GM23338 (cell line): Measurements from ENCODE around the gene XPNPEP2. TPM values are rescaled to one million over a fixed set of nuclear protein-coding genes. Genes with fewer than 3 reads are reported as not detected.

Source experiments
- ATAC-seq: fragments of 200-7000 bp; cut with Tn5 transposase; 3 replicates; pipeline ENCODE4 v1.9.1; 2020
- DNase-seq: peaks from one replicate; pipeline ENCODE4 v3.0.0-alpha.2; 2015; ENCODE audit warnings: low spot score
- H2AFZ ChIP-seq: fragments of 200-600 bp; sonication (generic); 2 replicates; pipeline ENCODE4 v1.8.0; 2016; ENCODE audit warnings: antibody characterized with exemption, mild to moderate bottlenecking, moderate library complexity
- H3F3A ChIP-seq: fragments of 200-600 bp; sonication (generic); replicated peaks from 2 replicates; pipeline ENCODE4 v1.8.0; 2017; ENCODE audit warnings: antibody characterized with exemption, mixed run types, low read depth
- H3K27ac ChIP-seq: fragments of 200-600 bp; sonication (generic); 2 replicates; pipeline ENCODE4 v1.6.1; 2016; ENCODE audit warnings: low read depth
- H3K27me3 ChIP-seq: fragments of 200-600 bp; sonication (generic); 2 replicates; pipeline ENCODE4 v1.8.0; 2016; ENCODE audit warnings: mild to moderate bottlenecking, mixed run types, moderate library complexity; ENCODE audit not compliant: insufficient read depth
- H3K36me3 ChIP-seq: fragments of 200-600 bp; sonication (generic); 2 replicates; pipeline ENCODE4 v1.8.0; 2016; ENCODE audit warnings: mild to moderate bottlenecking; ENCODE audit not compliant: insufficient read depth
- H3K4me1 ChIP-seq: fragments of 200-600 bp; sonication (generic); 2 replicates; pipeline ENCODE4 v1.8.0; 2016; ENCODE audit warnings: mild to moderate bottlenecking, moderate library complexity; ENCODE audit not compliant: insufficient read depth
- H3K4me2 ChIP-seq: fragments of 200-600 bp; sonication (generic); 2 replicates; pipeline ENCODE4 v1.7.1; 2017; ENCODE audit warnings: mixed run types
- H3K4me3 ChIP-seq: fragments of 200-600 bp; sonication (generic); 2 replicates; pipeline ENCODE4 v1.6.1; 2016; ENCODE audit warnings: mixed run types
- H3K79me2 ChIP-seq: fragments of 200-600 bp; sonication (generic); replicated peaks from 2 replicates; pipeline ENCODE4 v1.8.0; 2017; ENCODE audit warnings: mild to moderate bottlenecking; ENCODE audit not compliant: insufficient read depth
- H3K9me2 ChIP-seq: fragments of 200-600 bp; sonication (generic); 2 replicates; pipeline ENCODE4 v1.8.0; 2017; ENCODE audit not compliant: insufficient read depth
- H4K20me1 ChIP-seq: fragments of 200-600 bp; sonication (generic); replicated peaks from 2 replicates; pipeline ENCODE4 v1.8.0; 2017; ENCODE audit warnings: mild to moderate bottlenecking; ENCODE audit not compliant: insufficient read depth
- H3K27ac Mint-ChIP-seq: 2 replicates; pipeline ENCODE4 v1.8.0; 2020; ENCODE audit warnings: inconsistent platforms, mild to moderate bottlenecking, moderate library complexity, mixed read lengths
- H3K27me3 Mint-ChIP-seq: 3 replicates; pipeline ENCODE4 v1.8.0; 2022; ENCODE audit warnings: low read depth, mild to moderate bottlenecking, moderate library complexity, mixed read lengths, inconsistent platforms; ENCODE audit not compliant: insufficient read depth, poor library complexity
- H3K36me3 Mint-ChIP-seq: 3 replicates; pipeline ENCODE4 v1.8.0; 2021; ENCODE audit warnings: low read depth, mild to moderate bottlenecking, inconsistent platforms, moderate library complexity, mixed read lengths
- H3K4me1 Mint-ChIP-seq: 3 replicates; pipeline ENCODE4 v1.8.0; 2020; ENCODE audit warnings: mild to moderate bottlenecking, inconsistent platforms, mixed read lengths
- H3K4me3 Mint-ChIP-seq: 3 replicates; pipeline ENCODE4 v1.8.0; 2021; ENCODE audit warnings: moderate library complexity, mild to moderate bottlenecking, inconsistent platforms, mixed read lengths
- H3K9me3 Mint-ChIP-seq: 3 replicates; pipeline ENCODE4 v1.8.0; 2020; ENCODE audit warnings: moderate library complexity, mild to moderate bottlenecking, inconsistent platforms, mixed read lengths
- CREB1 ChIP-seq: fragments of 250-450 bp; sonication (Bioruptor Pico); IDR thresholded peaks from 2 replicates; pipeline ENCODE4 v1.5.0; 2020; ENCODE audit warnings: low read depth, mild to moderate bottlenecking, moderate library complexity
- ETS1 ChIP-seq: IDR thresholded peaks from 2 replicates; pipeline ENCODE4 v1.6.1; 2016; ENCODE audit warnings: antibody characterized with exemption
- EZH2 ChIP-seq: fragments of 200-600 bp; sonication (generic); IDR thresholded peaks from one replicate; pipeline ENCODE4 v1.8.0; 2017; ENCODE audit warnings: antibody characterized with exemption, mild to moderate bottlenecking, low read depth; ENCODE audit not compliant: unreplicated experiment
- EZH2phosphoT487 ChIP-seq: fragments of 200-600 bp; sonication (generic); IDR thresholded peaks from one replicate; pipeline ENCODE4 v1.8.1; 2018; ENCODE audit warnings: antibody characterized with exemption; ENCODE audit not compliant: unreplicated experiment
- JUNB ChIP-seq: IDR thresholded peaks from one replicate; pipeline ENCODE4 v1.6.1; 2016; ENCODE audit warnings: antibody characterized with exemption; ENCODE audit not compliant: unreplicated experiment
- POLR2AphosphoS5 ChIP-seq: IDR thresholded peaks from 2 replicates; pipeline ENCODE4 v1.6.1; 2016; ENCODE audit warnings: antibody characterized with exemption, low read depth
- REST ChIP-seq: IDR thresholded peaks from one replicate; pipeline ENCODE4 v1.6.1; 2018; ENCODE audit warnings: antibody characterized with exemption; ENCODE audit not compliant: unreplicated experiment
- STAT1 ChIP-seq: IDR thresholded peaks from one replicate; pipeline ENCODE4 v1.6.1; 2016; ENCODE audit warnings: antibody characterized with exemption; ENCODE audit not compliant: unreplicated experiment
- ZNF114 ChIP-seq: fragments of 250-450 bp; sonication (Bioruptor Pico); IDR thresholded peaks from 2 replicates; pipeline ENCODE4 v1.5.0; 2020; ENCODE audit warnings: mild to moderate bottlenecking, moderate library complexity
- ZNF331 ChIP-seq: fragments of 250-450 bp; sonication (Bioruptor Pico); IDR thresholded peaks from 2 replicates; pipeline ENCODE4 v1.5.0; 2020; ENCODE audit warnings: low read depth, mild to moderate bottlenecking, moderate library complexity
- polyA plus RNA-seq: library from polyadenylated mRNA; unstranded; fragments of >200 nt; fragmentation: Nextera tagmentation; extraction: Ambion mirVana; gene quantifications from 2 replicates; pipeline ENCODE4 v1.2.1, GENCODE V29; 2016
- total RNA-seq: library from RNA; depleted of rRNA; stranded (reverse); fragments of >200 nt; shearing (Covaris generic); gene quantifications from 2 replicates; pipeline ENCODE4 v1.2.3, GENCODE V29; 2014
- TF ChIP-seq, protein P1 (sequence below), 2 experiments: fragments of 200-600 bp in 1 of 2; sonication (generic) in 1 of 2; conservative IDR thresholded peaks; 2 replicates each; pipeline versions ENCODE4 v1.5.1 to v1.6.1; 2016 to 2017; ENCODE audit warnings: antibody characterized with exemption in 2 of 2, low read depth in 2 of 2, mild to moderate bottlenecking in 2 of 2, moderate library complexity in 1 of 2

The XPNPEP2 gene
- total and polyA plus RNA-seq, 2 experiments from 2014 or later: not detected

DNA sequence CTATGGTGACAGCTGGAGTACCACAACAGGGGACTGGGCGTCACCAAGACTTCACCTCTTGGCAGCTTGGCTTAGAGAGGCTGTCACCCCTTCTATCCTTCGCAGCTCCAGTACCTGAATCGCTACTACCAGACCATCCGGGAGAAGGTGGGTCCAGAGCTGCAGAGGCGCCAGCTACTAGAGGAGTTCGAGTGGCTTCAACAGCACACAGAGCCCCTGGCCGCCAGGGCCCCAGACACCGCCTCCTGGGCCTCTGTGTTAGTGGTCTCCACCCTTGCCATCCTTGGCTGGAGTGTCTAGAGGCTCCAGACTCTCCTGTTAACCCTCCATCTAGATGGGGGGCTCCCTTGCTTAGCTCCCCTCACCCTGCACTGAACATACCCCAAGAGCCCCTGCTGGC is 29.4 kb downstream of the XPNPEP2 start:
- Mint-ChIP-seq H3K27me3 (no peaks in the 10 kb centered on the region), H3K27ac (no peak overlapping the region), H3K9me3 (no peaks in the 10 kb centered on the region), H3K36me3 (no peaks in the 10 kb centered on the region), H3K4me3 (no peak overlapping the region), H3K4me1 (no peaks in the 10 kb centered on the region; the same call in 2 of the 3 replicates)
- ATAC-seq (no peak), DNase-seq (no peak)
- Histone ChIP-seq H3K27me3 (no peaks in the 10 kb centered on the region), H3K27ac (no peak overlapping the region), H3K79me2 (no peaks in the 10 kb centered on the region), H3F3A (no peaks in the 10 kb centered on the region), H2AFZ (no peak overlapping the region), H3K36me3 (no peaks in the 10 kb centered on the region), H3K4me3 (no peak overlapping the region), H3K4me2 (no peak overlapping the region), H3K4me1 (no peaks in the 10 kb centered on the region), H3K9me2 (no peaks in the 10 kb centered on the region), H4K20me1 (no peaks in the 10 kb centered on the region)
- TF ChIP-seq EZH2phosphoT487 (no peak), ETS1 (no peak), REST (no peak), STAT1 (no peak), POLR2AphosphoS5 (no peak), ZNF331 (CRISPR knock-in tag) (no peak), ZNF114 (CRISPR knock-in tag) (no peak), CREB1 (CRISPR knock-in tag) (no peak), JUNB (no peak), EZH2 (no peak)
- TF ChIP-seq, protein P1, sequence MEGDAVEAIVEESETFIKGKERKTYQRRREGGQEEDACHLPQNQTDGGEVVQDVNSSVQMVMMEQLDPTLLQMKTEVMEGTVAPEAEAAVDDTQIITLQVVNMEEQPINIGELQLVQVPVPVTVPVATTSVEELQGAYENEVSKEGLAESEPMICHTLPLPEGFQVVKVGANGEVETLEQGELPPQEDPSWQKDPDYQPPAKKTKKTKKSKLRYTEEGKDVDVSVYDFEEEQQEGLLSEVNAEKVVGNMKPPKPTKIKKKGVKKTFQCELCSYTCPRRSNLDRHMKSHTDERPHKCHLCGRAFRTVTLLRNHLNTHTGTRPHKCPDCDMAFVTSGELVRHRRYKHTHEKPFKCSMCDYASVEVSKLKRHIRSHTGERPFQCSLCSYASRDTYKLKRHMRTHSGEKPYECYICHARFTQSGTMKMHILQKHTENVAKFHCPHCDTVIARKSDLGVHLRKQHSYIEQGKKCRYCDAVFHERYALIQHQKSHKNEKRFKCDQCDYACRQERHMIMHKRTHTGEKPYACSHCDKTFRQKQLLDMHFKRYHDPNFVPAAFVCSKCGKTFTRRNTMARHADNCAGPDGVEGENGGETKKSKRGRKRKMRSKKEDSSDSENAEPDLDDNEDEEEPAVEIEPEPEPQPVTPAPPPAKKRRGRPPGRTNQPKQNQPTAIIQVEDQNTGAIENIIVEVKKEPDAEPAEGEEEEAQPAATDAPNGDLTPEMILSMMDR (conservative IDR thresholded peaks at IDR 0.05; ENCODE audit: low read depth in 2 of 2): no peak
